Fibroblast of mammary gland (primary cell): ENCODE results near the gene MAN1A2.
"Not testable (repeated sequence)": the region's sequence is repeated elsewhere in the genome, so short reads cannot be mapped to it uniquely, and the experiment has no call there.

Experiments used
- DNase-seq: peaks from one replicate; pipeline ENCODE4 v3.0.0-alpha.2; 2010; ENCODE audit warnings: low read depth
- H3K4me3 ChIP-seq: 2 replicates; pipeline ENCODE4 v1.5.1; 2011; ENCODE audit warnings: low read depth, mild to moderate bottlenecking, low read length, moderate library complexity; ENCODE audit not compliant: control insufficient read depth
- CTCF ChIP-seq: conservative IDR thresholded peaks from 2 replicates; pipeline ENCODE4 v1.5.1; 2011; ENCODE audit warnings: low read depth, low read length, inconsistent platforms; ENCODE audit not compliant: control insufficient read depth, insufficient read depth

MAN1A2 gene

GRCh38 chr1:117346206-117346928 lies 20.9 kb upstream of the MAN1A2 start:
- TF ChIP-seq CTCF, result no peak
- no peak overlapping the region for H3K4me3 ChIP-seq
- DNase-seq, result peak; percentile 81

DNA sequence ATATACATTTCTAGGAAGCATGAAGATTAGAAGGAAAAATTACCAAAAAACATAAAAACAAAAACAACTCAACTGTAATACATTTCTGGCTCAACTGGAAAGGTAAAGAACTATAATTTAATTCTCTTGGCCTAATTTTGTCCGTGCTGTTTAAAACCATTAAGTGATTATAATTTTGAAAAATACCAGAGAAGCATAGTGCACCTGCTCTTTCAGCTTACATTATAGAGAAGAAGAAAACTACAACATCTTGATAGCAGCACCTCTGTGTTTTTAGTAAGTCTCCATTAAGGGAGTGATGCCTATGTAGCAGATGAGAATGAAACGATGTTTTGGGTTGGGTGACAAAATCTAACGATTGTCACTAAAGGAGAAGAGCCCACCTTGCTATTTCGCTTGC lies 19.3 kb upstream of the MAN1A2 start:
- no peak overlapping the region for H3K4me3 ChIP-seq
- no peak for DNase-seq
- no peak for TF ChIP-seq CTCF

- H3K4me3 ChIP-seq, result not testable (repeated sequence)
Measured at GRCh38 chr1:117352695-117353094, 14.6 kb upstream of the MAN1A2 start.

GRCh38 chr1:117357833-117358603 lies 9.2 kb upstream of the MAN1A2 start:
- H3K4me3 ChIP-seq, DNase-seq: not testable (repeated sequence)

More at GRCh38 chr1:117352695-117353094, 14.6 kb upstream of the MAN1A2 start:
- not testable (repeated sequence) for DNase-seq

- DNase-seq, H3K4me3 ChIP-seq: not testable (repeated sequence)
Measured at GRCh38 chr1:117358604-117358887, 8.7 kb upstream of the MAN1A2 start.

DNA sequence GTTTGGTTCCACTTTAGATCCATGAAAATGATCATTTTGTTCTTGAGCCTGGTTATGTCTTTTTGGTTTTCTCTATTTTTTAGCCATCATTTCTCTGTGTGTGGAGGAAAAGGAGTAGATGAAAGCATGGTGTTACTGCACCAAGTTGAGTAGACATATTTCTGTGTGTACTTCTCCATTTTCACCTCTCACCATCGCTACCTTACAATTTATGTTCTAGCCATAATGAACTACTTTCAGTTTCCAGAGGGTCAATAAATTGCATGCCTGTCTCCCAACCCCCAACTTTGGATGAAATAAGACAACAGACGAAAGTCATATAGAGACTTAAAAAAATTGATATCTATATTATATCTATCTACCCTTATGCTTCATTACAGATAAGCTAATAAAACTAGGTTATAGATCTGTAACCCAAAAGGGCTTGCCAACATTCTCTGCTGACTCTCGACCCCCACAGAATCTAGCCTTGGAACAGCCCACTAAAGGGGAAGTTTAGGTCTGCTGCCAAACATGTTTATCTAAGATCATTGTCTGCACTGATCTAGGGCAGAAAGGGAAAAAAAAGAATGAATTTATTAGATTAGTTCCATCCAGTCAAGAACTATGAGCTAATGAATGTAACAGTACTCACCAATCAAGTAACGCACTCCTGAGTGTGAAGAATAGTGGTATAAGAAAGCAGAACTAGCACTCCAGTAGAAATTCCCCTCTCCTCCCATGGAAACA lies 7.5 kb upstream of the MAN1A2 start:
- no peak for DNase-seq
- TF ChIP-seq CTCF, result no peak
- no peak overlapping the region for H3K4me3 ChIP-seq

- H3K4me3 ChIP-seq, result no peak overlapping the region
- TF ChIP-seq CTCF, result no peak
- no peak for DNase-seq
Measured at GRCh38 chr1:117362986-117363385, 4.3 kb upstream of the MAN1A2 start.

GRCh38 chr1:117363571-117364048 lies 3.6 kb upstream of the MAN1A2 start:
- no peak overlapping the region for H3K4me3 ChIP-seq
- DNase-seq, result no peak
- no peak for TF ChIP-seq CTCF
